HG02981 (cell line): Measurements from ENCODE around the gene GALNS.
"Not testable (repeated sequence)": the region's sequence is repeated elsewhere in the genome, so short reads cannot be mapped to it uniquely, and the experiment has no call there.

Experiments used
- ATAC-seq: cut with Tn5 transposase; IDR thresholded peaks from one replicate; pipeline ENCODE4 v1.9.1; 2021; ENCODE audit warnings: mild to moderate bottlenecking, moderate library complexity; ENCODE audit not compliant: unreplicated experiment

GALNS gene, protein sequence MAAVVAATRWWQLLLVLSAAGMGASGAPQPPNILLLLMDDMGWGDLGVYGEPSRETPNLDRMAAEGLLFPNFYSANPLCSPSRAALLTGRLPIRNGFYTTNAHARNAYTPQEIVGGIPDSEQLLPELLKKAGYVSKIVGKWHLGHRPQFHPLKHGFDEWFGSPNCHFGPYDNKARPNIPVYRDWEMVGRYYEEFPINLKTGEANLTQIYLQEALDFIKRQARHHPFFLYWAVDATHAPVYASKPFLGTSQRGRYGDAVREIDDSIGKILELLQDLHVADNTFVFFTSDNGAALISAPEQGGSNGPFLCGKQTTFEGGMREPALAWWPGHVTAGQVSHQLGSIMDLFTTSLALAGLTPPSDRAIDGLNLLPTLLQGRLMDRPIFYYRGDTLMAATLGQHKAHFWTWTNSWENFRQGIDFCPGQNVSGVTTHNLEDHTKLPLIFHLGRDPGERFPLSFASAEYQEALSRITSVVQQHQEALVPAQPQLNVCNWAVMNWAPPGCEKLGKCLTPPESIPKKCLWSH

DNA sequence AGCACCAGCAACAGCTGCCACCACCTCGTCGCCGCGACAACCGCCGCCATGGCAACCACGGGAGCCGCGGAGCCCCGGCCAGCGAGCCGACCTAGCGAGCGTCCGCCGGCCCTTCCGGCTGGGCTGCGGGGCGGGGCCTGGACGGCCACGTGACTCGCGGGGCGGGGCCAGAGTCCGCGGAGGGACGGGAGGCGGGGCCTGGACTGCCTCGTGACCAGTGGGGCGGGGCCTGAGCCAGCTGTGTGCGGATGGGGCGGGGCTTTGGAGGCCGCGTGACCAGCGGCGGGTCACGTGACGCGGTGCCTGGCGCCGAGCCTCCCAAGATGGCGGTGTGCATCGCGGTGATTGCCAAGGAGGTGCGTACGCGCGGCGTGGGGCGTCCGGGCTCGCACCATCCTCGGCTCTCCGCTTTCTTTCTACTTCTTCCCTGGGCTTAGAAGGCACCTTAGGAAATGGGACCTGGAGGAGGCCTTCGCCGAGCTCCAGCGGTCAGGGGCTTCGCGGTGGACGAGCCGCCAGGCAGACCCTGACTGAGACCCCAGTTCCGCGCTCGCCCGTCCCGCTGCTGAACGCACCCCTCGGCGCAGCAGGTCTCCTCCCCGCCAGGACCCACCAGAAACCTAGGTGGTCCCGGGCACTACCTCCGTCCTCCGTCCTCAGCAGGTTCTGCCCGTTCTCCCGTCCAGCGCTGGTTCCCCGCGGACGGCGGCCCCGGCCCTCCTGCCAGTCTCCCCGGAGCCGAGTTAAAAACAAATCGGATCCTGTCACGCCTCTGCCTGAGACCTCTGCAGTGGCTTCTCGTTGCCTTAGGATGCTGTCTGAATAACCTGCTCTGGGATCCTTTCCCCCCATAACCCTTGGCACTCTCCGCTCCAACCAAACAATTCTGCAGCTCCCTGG is at the start of gene GALNS, which contains the start of gene TRAPPC2L:
TSS of gene GALNS (minus strand) at position 120 of the 900 bp plus-strand sequence. CDS start at position 50, 70 bp downstream.
TSS of gene TRAPPC2L (plus strand) at position 300 of the 900 bp plus-strand sequence. CDS start at position 324, 24 bp downstream.
- ATAC-seq, result peak; percentile 73

DNA sequence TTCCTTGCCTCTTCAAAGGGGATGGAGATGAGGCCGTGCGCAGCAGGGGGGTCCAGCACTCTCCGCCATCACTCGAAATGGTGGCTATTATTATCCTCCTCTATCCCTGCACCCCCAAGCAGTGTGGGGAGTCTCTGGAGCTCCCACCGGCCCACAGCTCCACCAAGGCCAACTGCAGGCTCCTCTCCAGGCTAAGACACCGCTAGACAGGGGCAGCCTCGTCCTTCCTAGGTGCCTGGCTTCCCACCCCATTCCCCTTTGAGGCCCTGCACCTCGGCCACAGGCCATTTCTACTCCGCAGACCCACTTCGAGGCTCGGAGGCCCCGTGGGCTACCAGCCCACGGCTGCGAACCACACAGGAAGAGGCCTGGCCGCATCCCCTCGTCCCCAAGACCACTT is 49.3 kb upstream of the GALNS start:
- ATAC-seq, result no peak

DNA sequence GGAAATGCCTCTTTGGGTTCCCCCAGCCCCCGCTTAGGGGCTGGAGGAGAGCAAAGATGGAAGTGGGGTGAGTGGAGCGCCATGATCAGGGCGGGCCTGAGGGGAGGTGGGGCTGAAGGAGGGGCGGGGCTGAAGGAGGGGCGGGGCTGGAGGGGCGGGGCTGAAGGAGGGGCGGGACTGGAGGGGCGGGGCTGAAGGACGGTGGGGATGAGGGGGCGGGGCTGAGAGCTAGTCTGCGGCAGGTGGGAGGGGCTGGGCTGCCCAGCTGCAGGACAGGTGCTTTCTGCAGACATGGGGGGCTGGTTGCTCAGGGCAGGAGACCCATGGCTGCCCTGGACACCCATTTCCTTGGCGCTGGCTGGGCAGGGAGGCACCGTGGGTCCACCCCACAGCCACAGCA is 48.8 kb upstream of the GALNS start:
- ATAC-seq, result no peak

DNA sequence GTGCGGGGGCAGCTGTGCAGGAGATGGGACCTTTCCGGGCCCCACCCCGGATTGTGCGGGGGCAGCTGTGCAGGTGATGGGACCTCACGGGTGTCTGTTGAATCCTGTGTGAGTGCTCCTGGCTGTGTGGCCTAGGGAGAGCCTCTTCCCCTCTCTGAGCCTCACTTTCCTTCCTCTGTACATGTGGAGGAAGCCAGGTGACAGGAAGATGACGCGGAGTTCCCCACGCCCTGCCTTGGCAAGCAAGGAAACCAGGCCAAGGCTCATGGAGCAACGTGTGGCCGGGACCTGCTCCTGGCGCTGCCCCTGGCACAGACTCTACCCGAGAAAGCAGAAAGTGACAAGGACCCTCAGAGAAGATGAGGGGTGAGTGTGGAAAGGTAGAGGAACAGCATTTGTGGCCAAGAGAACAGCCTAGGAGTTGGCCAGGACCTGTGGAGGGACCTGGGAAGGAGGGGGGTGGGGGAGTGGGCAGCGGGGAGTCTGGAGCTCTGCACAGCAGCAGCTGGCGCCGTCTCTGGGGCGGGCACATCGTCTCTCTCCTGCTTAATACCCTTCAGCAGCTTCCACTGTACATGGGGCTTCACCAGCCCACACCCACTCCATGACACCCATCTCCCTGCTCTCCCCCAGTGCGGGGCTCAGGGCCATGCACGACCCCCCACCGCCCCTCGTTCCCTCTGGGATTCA is 48.1 kb upstream of the GALNS start:
- ATAC-seq, result no peak

DNA sequence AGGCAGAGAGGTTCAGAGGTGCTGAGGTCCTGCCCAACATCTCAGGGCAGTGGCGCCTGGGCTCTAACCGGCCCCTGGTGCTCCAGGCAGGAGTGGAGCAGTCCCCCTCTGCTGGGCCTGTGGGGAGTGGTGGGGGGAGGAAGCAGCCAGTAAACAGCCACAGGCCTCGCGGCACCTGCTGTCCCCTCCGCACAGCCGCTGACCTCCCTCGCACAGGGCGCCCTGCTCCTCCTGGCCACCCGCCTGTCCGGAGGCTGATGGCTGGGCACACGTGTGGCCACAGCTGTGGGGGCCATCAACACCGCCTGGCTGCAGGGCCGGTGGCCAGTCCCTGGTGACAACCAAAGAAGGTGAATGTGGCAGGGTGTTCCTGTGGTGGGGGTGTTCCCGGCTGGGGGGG is 46.5 kb upstream of the GALNS start:
- no peak for ATAC-seq

DNA sequence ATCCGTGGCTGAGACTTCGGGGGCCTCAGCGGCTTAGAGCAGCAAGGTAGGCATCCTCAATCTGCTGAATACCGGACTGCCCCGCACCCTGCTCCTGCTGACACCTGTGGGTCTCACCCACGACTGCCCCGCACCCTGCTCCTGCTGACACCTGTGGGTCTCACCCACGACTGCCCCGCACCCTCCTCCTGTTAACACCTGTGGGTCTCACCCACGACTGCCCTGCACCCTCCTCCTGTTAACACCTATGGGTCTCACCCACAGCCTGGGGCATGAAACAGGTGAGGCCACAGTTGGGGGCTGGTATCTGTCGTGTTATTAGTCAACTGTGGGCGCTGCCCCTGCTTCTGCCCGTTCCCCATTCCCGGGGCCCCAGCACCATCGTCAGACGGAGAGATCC is 46.0 kb upstream of the GALNS start:
- no peak for ATAC-seq

DNA sequence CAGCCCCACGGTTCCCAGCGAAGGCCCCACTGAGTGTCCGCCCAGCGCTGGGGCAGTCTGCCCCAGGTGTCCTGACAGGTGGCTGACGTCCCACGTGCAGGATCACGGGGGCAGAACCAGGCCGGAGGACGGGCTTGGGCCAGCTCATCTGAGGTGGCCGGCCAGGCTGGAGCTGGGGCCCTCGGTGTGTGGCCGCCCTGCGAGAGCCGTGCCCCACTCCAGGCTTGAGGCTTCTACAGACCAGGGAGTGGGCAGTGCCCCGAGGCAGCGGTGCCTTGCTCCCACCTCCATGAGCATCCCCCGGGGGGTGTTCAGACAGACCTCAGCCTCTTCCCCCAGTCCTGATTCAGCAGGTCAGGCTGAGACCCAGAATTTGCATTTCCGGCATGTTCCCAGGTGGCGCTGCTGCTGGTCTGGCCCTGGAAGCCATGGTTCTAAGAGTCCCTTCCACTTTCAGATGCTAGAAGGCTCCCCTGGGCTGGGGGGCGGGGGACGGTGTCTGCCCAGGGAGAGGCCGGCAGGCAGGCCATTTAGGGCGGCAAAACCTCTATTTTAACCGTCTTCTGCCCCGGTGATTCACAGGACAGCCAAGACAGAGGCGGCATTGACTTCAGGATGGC is 45.1 kb upstream of the GALNS start:
- no peak for ATAC-seq

DNA sequence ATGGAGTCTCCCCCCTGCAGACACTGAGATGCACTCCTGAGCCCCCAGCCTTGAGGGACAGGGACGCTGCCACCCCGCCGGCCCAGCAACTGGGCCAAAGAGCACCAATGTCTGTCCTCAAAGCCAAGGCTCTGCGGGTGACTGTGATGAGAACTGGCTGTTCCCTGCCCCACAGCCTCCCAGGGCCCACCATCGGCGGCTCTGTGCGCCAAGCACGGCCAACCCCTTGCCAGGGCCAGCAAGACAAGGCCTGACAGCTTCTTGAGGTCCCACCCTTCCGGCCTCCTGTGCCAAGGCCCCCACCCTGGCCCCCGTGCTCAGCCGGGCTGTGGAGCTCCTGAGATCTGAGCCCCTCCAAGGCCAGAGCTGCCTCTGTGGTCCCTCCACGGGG is 43.9 kb upstream of the GALNS start:
- no peak for ATAC-seq

DNA sequence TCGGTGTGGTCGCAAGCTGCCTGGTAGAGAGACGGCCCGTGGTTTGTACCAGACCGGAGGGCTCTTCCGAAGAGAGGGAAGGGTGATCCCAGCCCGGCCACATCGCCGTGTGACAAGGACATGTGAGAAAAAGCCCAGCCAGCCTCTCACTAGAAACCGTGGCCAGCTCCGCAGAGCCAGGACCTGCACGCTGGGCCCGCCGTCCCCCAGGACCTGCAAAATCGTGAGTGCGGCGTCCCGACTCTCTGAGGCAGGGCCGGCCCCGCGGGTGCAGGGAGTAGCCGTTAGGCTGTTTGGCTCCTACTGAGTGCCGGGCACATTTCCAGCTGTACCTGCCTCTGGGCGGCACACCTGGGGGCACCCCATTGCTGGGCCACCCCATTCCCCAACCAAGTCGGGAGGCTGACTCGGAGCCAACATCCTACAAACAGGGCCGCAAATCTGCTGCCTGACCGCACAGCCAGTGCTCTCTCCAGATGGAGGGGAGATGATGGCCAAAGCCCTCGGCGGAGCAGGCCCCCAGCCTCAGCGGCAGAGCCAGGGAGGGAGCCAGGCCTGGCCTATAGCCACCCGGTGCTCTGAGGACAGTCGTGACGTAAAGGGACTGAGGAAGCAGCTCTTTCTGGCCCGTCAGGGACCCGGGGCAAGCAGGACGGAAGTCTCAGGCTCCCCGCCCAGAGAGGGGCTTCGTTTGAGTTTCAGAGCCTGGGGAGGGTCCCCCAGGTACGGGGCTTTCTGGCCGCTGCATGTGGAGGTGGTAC is 43.3 kb upstream of the GALNS start:
- ATAC-seq, result no peak

DNA sequence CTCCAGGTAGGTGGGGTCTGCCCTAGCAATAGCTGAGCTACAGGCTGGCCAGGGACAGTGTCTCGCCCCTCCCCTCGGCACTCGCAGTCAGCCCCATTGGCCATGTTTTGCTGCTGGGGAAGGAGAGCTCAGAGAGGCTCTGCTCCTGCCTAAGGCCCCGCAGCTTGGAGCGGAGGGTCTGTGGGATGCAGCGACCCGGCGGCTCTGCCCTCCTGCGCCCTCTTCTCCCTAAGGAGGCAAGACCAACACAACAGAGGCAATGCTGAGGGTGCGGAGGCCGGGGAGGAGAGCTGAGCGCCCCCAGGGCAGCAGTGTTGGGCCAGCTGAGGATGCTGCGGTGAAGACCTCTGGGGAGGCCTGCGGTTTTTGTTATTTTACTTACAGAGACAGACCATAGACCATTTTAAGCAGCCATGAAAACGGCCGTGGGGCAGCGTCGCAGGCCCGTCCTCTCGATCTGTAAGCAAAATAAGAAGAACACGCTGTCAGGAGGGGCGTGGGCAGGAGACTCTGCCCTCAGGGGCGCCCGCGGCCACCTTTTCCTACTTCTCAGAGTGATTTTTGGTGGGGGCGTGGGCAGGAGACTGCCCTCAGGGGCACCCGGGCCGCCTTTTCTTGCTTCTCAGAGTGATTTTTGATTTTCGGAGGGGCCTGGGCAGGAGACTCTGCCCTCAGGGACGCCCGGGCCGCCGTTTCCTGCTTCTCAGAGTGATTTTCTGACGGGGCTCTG is 41.1 kb upstream of the GALNS start:
- no peak for ATAC-seq

DNA sequence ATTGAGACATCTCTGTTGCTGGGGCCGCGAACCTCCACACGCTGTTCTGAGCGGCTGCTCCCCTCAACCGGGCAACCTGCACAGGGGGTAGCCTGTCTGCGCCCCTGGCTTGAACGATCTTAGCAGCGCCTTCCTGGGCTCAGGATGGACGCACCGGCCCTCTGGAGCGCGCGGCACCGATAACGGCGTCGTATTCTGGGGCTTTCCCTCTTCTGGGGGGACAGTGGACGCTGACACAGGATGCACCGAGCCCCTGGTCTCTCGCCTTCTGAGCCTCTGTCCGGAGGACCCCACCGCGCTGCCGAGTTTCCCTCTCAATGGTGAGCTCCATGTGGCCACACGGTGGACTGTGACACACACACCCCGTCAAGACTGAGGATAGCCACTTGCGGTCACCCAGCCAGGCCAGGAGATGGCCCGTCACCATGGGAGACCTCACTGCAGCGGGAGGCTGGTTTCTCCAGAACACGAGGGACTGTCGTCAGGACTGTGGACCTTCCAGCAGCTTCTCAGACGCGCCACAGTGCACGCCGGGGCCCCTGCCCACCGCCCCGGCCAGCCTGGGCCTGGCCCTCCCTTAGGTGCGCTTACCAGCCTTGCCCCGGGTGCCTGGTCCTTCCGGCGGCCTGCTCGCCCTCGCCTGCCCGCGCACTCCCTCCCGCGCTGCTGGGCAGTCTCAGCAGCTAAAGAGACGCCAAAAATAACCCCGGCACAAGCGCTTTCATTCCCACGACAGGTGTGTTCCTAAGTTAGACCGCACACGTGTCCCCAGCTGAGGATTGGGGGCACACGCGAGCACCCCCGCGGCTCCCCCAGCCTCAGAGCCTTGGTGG is 39.7 kb upstream of the GALNS start:
- no peak for ATAC-seq

DNA sequence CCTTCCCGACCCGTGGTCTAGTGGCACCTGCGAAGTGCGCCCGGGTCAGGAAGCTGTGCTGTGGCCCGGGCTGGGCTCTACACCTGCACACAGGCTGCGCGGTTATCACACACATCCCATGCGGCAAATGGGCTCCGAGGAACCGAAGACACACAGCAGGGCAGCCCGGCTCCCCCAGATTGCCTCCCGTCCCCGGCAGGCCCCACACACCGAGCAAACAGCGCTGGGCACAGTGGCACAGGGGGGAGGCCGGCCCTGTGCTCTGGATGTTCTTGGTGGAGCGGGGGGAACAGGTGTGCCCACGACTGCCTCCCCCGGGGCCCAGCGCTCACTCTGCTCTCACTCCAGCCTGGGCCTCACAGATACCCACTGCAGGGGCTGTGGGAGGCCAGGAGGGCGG is 38.6 kb upstream of the GALNS start:
- no peak for ATAC-seq

DNA sequence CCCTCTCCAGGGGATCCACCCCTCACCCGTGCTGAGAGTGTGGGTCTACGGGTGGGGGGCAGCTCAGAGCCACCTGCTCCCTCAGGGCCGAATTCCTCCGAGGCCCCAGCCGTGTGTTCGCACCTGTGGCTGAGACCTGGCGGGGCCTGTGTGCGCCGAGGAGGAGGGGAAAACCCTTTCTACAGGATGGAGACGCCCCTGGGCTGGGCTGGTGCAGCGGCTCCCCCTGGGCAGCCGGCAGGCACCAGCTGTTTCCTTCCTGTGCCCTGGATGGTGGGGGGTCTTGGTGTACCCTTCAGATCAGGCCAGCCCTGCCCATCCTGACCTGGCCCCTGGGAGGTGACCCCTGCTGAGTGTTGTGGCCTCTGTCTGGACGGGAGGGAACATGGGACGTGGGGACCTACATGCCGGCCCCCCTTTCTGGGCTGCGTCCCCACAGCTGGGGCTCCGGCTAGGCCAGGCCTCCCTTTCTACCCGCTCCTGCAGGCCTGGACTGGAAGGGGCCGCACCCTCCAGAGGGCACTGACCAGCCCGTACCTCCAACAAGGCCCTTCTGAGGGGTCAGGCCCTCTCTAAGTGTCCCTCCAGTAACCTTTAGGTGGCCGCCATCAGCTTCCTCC is 38.0 kb upstream of the GALNS start:
- no peak for ATAC-seq

DNA sequence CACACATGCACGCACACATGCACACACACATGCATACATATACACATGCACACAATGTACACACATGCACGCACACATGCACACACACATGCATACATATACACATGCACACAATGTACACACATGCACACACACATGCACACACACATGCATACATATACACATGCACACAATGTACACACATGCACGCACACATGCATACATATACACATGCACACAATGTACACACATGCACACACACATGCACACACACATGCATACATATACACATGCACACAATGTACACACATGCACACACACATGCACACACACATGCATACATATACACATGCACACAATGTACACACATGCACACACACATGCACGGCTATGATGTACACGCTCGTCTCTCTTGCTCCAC is 37.5 kb upstream of the GALNS start:
- ATAC-seq, result not testable (repeated sequence)

DNA sequence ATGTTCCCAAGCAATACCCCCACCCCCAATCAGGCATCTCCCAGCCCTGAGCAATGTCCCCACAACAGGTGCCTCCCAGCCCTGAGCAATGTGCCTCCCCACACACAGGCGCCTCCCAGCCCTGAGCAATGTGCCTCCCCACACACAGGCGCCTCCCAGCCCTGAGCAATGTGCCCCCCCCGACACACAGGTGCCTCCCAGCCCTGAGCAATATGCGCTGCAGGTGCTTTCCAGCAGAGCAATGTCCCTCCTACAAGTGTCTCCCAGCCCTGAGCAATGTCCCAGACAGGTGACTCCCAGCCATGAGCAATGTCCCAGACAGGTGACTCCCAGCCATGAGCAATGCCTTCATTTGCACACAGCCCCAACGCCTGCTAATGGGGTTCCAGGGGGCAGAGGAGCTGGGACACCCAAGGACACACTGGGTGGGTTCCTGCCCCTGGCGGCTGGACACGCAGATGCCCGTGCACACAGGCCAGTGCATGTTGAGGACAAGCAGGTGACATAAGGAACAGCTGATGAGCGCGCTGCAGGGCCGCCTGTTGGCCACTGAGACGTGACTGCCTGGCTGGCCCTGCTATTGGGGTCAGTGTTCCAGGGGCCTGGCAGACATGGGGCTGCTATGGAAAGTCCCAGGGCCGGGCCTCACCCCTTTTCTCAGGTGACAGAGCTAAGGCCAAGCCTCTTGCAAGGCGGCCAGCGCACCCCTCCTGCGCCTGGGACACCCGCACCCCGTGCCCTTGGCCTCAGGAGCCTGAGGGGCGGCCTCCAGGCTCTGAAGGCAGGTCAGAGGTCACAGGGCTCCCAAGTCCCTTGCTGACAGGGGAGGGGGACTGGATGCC is 36.6 kb upstream of the GALNS start:
- no peak for ATAC-seq

DNA sequence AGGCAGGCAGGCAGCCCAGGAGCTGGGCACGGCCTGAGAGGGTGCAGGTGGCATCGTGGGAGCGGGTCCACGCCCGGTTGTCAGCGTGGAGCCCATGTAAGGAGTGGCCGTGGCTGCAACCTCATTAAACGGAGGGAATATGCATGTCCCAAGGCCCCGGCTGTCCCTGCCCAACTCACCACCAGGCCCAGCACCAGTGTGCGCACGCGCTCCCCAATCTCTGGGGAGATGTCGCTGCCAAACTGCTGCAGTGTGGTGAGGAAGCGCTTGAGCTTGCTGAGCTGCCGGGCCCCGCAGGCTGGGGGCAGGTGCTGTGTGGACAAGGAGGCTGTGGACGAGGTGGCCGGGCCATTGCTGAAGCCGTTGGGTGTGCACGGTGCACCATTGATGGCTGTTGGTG is 35.3 kb upstream of the GALNS start:
- ATAC-seq, result no peak

DNA sequence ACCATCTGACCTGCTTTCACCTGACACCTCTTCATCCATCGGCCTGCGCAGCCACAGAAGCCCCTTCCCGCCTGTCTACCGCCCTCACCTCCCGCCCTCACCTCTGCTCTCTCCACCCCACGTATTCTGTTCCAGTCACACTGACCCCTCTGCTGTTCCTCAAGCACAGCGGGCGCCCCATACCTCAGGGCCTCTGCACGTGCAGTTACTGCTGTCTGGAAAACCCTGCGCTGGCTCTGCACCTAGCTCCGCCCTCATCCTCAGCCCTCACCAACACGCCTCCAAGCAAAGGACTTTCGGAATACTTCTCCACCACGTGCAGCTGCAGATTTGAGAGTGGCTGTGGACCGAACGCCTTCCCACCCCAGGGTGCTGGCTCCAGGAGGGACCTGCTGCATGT is 34.3 kb upstream of the GALNS start:
- no peak for ATAC-seq
